GM19452 (cell line): ENCODE measurements around the gene TBC1D22A.

Experiments used
- ATAC-seq: cut with Tn5 transposase; IDR thresholded peaks from one replicate; pipeline ENCODE4 v1.9.1; 2021; ENCODE audit not compliant: unreplicated experiment

The TBC1D22A gene

GRCh38 chr22:47064016-47064415, 301.6 kb downstream of the TBC1D22A start:
- no peak for ATAC-seq

DNA sequence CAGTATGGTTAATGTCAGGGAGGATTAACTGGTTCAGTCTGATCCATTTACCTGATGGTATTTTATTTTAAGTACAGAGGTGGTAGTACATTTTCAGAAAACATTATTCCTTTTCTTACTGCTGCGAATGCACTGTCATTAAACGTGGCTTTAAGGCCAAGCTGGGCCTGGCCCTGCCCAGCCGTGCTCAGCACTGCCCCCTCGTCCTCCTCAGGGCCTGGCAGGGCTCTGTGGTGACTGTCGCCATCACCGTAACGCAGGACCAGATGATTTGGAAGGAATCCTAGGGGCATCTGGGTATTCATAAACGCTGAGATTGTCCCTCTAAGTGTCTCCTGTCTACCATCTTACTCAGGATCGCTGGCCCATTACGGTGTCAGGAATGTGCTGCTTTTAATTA, 302.0 kb downstream of the TBC1D22A start:
- ATAC-seq: no peak

- no peak for ATAC-seq
Measured at GRCh38 chr22:47065756-47066615, 303.5 kb downstream of the TBC1D22A start.

GRCh38 chr22:47066616-47066905, 304.1 kb downstream of the TBC1D22A start:
- ATAC-seq: no peak

GRCh38 chr22:47067321-47067890, 305.0 kb downstream of the TBC1D22A start:
- no peak for ATAC-seq

GRCh38 chr22:47067911-47068625, 305.6 kb downstream of the TBC1D22A start:
- no peak for ATAC-seq

GRCh38 chr22:47068626-47068996, 306.2 kb downstream of the TBC1D22A start:
- no peak for ATAC-seq

- no peak for ATAC-seq
Measured at GRCh38 chr22:47069270-47069669, 306.8 kb downstream of the TBC1D22A start.

GRCh38 chr22:47071078-47071806, 308.8 kb downstream of the TBC1D22A start:
- no peak for ATAC-seq

DNA sequence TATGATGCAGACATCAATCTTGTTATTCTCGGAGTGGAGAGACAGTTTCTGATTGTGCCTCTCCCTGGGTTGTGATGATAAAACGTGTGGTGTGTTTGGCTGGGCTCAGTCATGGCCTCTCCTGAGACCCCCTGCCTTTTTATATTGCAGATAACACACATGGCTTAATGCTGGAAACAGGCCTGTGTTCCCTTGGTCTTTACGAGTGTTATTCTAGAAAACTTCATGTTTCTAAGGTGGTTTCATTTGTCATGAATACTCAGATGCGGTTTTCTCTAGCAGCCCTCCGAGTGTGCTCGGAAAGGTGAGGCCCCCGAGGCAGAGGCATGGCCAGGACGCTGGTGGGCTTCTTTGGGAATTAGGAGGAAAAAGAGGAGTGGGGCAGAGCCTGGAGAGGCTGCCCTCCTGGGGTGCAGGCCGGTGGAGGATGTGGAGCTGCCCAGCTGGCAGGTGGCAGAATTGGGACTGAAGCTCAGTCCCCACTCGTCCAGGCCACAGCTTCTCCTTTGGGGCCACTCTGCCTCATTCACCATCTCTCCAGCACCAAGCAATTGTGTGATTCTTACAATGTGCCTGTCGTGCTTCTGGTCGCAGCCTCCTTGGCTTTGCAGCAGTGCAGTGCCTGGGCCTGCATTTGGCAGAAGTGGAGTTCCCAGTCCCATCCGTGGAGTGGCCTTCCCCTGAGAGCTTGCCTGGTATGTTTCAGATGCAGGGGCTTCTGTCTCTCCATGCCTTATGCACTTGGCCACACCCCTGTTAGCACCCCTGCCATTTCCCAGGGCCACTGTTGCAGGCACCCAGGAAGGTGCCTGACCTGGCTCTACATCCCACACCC, 309.6 kb downstream of the TBC1D22A start:
- no peak for ATAC-seq

- ATAC-seq: no peak
Measured at GRCh38 chr22:47072642-47072967, 310.2 kb downstream of the TBC1D22A start.

DNA sequence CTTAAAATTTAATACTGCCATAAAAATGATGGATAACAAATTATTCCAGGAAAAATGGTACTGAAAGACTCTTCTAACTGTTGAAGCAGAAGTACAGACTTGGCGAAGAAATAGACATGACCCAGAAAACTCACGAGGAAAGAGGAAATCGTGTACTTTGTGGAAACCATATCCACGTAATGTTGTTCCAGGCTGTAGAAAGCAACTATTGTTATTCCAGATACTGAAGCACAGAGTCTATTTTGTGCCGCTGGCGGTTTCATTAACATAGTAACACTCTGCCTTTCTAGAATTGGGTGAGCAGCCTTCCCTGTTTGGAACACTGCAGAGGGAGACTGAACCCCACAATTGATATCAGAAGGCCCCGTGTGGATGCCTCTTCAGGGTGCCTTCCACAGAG, 310.6 kb downstream of the TBC1D22A start:
- ATAC-seq: no peak

DNA sequence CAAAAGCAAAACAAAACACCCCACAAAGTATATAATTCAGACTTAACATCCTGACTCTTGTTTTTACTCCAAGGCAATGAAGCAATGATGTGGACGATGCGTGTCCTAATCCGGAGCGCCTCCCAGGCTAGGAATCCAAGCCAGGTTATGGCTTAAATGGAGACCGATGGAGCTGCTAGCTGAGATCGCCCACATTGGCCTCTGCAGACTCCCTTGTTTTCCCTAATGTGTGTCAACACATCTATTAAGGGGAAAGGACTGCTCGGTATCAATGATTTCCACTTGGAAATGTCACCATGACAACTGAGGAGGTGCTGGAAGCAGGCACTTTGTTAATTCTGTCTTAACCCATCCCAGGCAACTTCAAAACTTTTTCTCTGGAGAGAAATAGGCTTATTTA, 311.7 kb downstream of the TBC1D22A start:
- ATAC-seq: no peak

GRCh38 chr22:47075568-47075967, 313.1 kb downstream of the TBC1D22A start:
- no peak for ATAC-seq

GRCh38 chr22:47076758-47077157, 314.3 kb downstream of the TBC1D22A start:
- no peak for ATAC-seq

- no peak for ATAC-seq
Measured at GRCh38 chr22:47080100-47080499, 317.6 kb downstream of the TBC1D22A start.

DNA sequence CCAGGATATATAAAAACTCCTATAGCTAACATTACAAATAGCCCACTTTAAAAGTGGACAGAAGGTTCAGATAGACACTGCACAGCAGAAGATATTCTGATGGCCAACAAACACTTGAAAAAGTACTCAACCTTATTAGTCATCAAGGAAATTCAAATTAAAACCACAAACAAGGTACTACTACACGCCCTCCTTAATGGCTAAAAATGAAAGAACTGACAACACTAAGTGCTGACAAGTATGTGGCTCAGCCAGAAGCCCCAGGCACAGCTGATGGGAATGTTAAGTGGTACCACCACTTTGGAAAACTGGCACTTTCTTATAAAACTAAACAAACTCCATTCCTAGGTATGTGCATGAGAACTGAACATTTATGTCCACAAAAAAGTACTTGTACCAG, 320.1 kb downstream of the TBC1D22A start:
- ATAC-seq: no peak

DNA sequence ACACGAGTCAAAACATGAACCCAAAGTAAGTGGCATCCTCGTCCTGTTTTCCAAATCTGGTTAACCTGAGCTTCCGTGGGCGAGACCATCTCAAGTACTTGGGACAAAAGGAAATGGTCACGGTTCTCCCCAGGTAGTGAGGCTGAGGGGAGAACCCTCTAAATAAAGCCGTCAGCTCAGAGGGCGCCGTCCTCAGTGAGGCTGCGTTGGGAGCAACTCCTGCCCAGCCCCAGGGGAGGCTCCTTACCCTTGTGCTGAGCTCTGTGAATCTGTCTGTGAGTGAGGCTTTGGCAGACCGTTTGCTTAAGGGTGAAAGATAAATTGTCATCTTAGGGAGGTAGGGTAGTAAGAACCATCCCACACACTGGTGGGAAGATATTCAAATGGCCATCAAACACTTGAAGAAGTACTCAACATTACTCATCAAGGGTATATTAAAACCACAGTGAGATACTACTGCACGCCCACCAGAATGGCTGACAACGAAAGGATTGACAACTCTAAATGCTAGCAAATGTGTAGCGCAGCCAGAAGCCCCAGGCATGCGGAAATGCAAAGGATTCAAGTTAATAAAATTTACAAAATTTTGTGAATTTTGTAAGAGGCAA, 321.0 kb downstream of the TBC1D22A start:
- no peak for ATAC-seq

- no peak for ATAC-seq
Measured at GRCh38 chr22:47084226-47084625, 321.8 kb downstream of the TBC1D22A start.

GRCh38 chr22:47086596-47087248, 324.3 kb downstream of the TBC1D22A start:
- ATAC-seq: no peak
